Gastrocnemius medialis (tissue), 4 donors: ENCODE measurements around the gene TRPM4.

Experiments used
- POLR2A ChIP-seq, 2 donors: fragments of 450-650 bp; IDR thresholded peaks; one replicate each; pipeline ENCODE4 v1.6.1; 2017; ENCODE audit warnings: antibody characterized with exemption in 2 of 2, mild to moderate bottlenecking in 2 of 2, moderate library complexity in 2 of 2
- TF ChIP-seq, protein P1 (sequence below), 5 experiments: fragments of 450-650 bp in 3 of 5; fragments of 200-600 bp in 2 of 5; sonication (generic) in 2 of 5; IDR thresholded peaks in 4 of 5; conservative IDR thresholded peaks in 1 of 5; 1 replicate in 4 of 5; 2 replicates in 1 of 5; pipeline ENCODE4 v1.5.1; 2016 to 2019; ENCODE audit warnings: antibody characterized with exemption in 5 of 5, mild to moderate bottlenecking in 3 of 5, moderate library complexity in 3 of 5

DNA sequence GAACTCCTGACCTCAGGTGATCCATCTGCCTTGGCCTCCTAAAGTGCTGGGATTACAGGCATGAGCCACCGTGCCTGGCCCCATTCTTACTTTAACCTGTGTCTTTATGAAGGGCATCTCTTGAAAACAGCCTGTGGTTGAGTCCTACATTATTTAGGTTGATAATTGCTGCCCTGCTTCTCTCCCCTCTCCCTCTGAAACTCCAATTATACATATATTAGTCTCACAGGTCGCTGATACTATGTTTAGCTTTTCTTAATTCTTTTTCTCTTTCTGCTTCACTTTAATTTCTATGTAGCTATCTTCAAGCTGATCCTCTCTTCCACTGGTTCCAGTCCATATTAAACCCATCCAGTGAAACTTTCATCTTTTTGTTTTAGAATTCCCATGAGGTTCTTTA is 92.3 kb downstream of the TRPM4 start:
- TF ChIP-seq POLR2A (IDR thresholded peaks at IDR 0.05): no peak
- TF ChIP-seq, protein P1, sequence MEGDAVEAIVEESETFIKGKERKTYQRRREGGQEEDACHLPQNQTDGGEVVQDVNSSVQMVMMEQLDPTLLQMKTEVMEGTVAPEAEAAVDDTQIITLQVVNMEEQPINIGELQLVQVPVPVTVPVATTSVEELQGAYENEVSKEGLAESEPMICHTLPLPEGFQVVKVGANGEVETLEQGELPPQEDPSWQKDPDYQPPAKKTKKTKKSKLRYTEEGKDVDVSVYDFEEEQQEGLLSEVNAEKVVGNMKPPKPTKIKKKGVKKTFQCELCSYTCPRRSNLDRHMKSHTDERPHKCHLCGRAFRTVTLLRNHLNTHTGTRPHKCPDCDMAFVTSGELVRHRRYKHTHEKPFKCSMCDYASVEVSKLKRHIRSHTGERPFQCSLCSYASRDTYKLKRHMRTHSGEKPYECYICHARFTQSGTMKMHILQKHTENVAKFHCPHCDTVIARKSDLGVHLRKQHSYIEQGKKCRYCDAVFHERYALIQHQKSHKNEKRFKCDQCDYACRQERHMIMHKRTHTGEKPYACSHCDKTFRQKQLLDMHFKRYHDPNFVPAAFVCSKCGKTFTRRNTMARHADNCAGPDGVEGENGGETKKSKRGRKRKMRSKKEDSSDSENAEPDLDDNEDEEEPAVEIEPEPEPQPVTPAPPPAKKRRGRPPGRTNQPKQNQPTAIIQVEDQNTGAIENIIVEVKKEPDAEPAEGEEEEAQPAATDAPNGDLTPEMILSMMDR (IDR thresholded peaks at IDR 0.05 in 4 of 5, conservative IDR thresholded peaks at IDR 0.05 in 1 of 5): no peak
